Thymus (tissue), 11 donors: ENCODE results near the gene RASD2. TPM values are rescaled to one million over a fixed set of nuclear protein-coding genes. Genes with fewer than 3 reads are reported as not detected.

ENCODE experiments used
- DNase-seq, 9 donors: peaks; one replicate each; pipeline ENCODE4 v3.0.0-alpha.2; 2013; ENCODE audit warnings: low spot score in 9 of 9, low read depth in 6 of 9, missing footprints in 1 of 9
- H3K27ac ChIP-seq, 2 donors: one replicate each; pipeline ENCODE4 v1.5.1; 2013; ENCODE audit warnings: control low read depth in 1 of 2, low read depth in 1 of 2, low read length in 1 of 2, mild to moderate bottlenecking in 1 of 2, moderate library complexity in 1 of 2
- H3K27me3 ChIP-seq, 2 donors: one replicate each; pipeline ENCODE4 v1.5.1; 2013; ENCODE audit warnings: low read length in 1 of 2; ENCODE audit not compliant: control insufficient read depth in 2 of 2, insufficient read depth in 1 of 2
- H3K36me3 ChIP-seq, 2 donors: one replicate each; pipeline ENCODE4 v1.5.1; 2013; ENCODE audit warnings: low read length in 1 of 2, mild to moderate bottlenecking in 1 of 2, moderate library complexity in 1 of 2; ENCODE audit not compliant: control insufficient read depth in 2 of 2, insufficient read depth in 2 of 2
- H3K4me1 ChIP-seq, 2 donors: one replicate each; pipeline ENCODE4 v1.5.1; 2013; ENCODE audit warnings: low read length in 2 of 2; ENCODE audit not compliant: control insufficient read depth in 2 of 2, insufficient read depth in 2 of 2
- H3K4me3 ChIP-seq, 2 donors: one replicate each; pipeline ENCODE4 v1.5.1; 2013; ENCODE audit warnings: low read length in 2 of 2, control low read depth in 1 of 2, mild to moderate bottlenecking in 1 of 2
- H3K9me3 ChIP-seq, 2 donors: one replicate each; pipeline ENCODE4 v1.5.1; 2013; ENCODE audit warnings: low read length in 1 of 2, mild to moderate bottlenecking in 1 of 2; ENCODE audit not compliant: control insufficient read depth in 2 of 2, insufficient read depth in 1 of 2
- WGBS: extraction: QIAGEN DNeasy Blood & Tissue Kit; methylation state at CpG from one replicate; pipeline ENCODE4 v1.1.7; 2013; 5-methylcytosine and 5-hydroxymethylcytosine counted together
- polyA plus RNA-seq: library from polyadenylated mRNA; stranded (reverse); fragments of 200-250 nt; gene quantifications from one replicate; pipeline ENCODE4 v1.2.3, GENCODE V29; 2013
- total RNA-seq: library from RNA; stranded (reverse); fragments of 120-200 nt; gene quantifications from one replicate; pipeline ENCODE4 v1.2.4, GENCODE V29; 2013
- donor health status: healthy.

The RASD2 gene
- total and polyA plus RNA-seq, 2 donors: 0.14 to 1.0 TPM

DNA sequence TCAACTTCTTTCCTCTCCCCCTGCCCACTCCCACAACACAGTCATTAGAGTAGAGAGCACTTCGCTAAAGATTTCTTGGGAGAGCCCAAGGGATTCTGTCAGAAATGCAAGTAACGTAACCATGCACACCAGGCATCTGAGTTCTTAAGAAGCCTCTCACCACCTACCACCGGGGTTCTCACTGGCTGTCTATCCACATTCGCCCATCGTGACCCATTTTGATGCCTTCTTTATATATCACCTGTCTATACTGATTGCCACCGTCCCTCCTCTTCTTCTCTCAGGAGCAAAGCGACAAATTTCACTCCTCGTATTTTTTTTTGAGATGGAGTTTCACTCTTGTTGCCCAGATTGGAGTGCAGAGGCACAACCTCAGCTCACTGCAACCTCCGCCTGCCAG lies 23.9 kb upstream of the RASD2 start:
- H3K36me3 ChIP-seq: no peaks in the 10 kb centered on the region
- DNase-seq: no peak
- peaks cover 0 to 16% of the 10 kb centered on the region in 2 donors for H3K27me3 ChIP-seq
- H3K9me3 ChIP-seq: no peaks in the 10 kb centered on the region
- WGBS: 91% methylated on average over 9 of the region's 9 CpGs
- no peaks in the 10 kb centered on the region for H3K4me1 ChIP-seq
- H3K4me3 ChIP-seq: no peak overlapping the region
- H3K27ac ChIP-seq: no peak overlapping the region

GRCh38 chr22:35517207-35517606 lies 23.4 kb upstream of the RASD2 start:
- 96% methylated on average over 6 of the region's 6 CpGs for WGBS
- no peak overlapping the region for H3K4me3 ChIP-seq
- peaks cover 0 to 18% of the 10 kb centered on the region in 2 donors for H3K27me3 ChIP-seq
- H3K9me3 ChIP-seq: no peaks in the 10 kb centered on the region
- H3K4me1 ChIP-seq: no peaks in the 10 kb centered on the region
- H3K27ac ChIP-seq: no peak overlapping the region
- H3K36me3 ChIP-seq: no peaks in the 10 kb centered on the region
- no peak for DNase-seq

GRCh38 chr22:35517769-35518530 lies 22.7 kb upstream of the RASD2 start:
- Histone ChIP-seq H3K36me3 (no peaks in the 10 kb centered on the region), H3K4me3 (no peak overlapping the region), H3K27me3 (peaks cover 0 to 22% of the 10 kb centered on the region in 2 donors), H3K4me1 (no peaks in the 10 kb centered on the region), H3K9me3 (no peaks in the 10 kb centered on the region), H3K27ac (no peak overlapping the region)
- 93% methylated on average over 8 of the region's 8 CpGs for WGBS
- DNase-seq: no peak

DNA sequence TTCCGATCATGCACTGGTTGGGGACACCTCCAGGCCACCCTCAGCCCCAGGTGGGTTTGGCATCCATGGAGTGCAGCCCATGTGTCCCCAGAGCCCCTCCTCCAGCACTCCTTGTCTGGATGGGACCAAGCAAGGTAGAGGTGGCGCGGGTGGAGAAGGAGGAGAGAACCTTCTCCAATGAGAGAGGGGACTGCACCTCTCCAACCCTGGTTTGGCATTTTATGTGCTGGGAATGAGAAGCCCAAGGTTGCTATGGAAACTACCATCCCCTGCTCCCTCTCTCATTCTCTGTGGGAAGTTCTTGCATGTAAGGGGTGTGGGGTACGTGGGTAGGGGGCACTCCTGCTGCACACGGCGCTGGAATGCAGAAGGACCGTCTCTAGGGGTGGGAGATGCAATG lies 21.8 kb upstream of the RASD2 start:
- no peaks in the 10 kb centered on the region for H3K9me3 ChIP-seq
- peaks cover 0 to 25% of the 10 kb centered on the region in 2 donors for H3K27me3 ChIP-seq
- no peaks in the 10 kb centered on the region for H3K36me3 ChIP-seq
- H3K27ac ChIP-seq: no peak overlapping the region
- 96% methylated on average over 7 of the region's 7 CpGs for WGBS
- H3K4me3 ChIP-seq: no peak overlapping the region
- no peaks in the 10 kb centered on the region for H3K4me1 ChIP-seq
- no peak for DNase-seq

GRCh38 chr22:35519306-35520000 lies 21.2 kb upstream of the RASD2 start:
- Histone ChIP-seq H3K9me3 (no peaks in the 10 kb centered on the region), H3K27me3 (peaks cover 0 to 25% of the 10 kb centered on the region in 2 donors), H3K27ac (no peak overlapping the region), H3K36me3 (no peaks in the 10 kb centered on the region), H3K4me3 (no peak overlapping the region), H3K4me1 (no peaks in the 10 kb centered on the region)
- no peak for DNase-seq
- 97% methylated on average over 9 of the region's 9 CpGs for WGBS

- 47% methylated on average over 16 of the region's 16 CpGs for WGBS
- H3K27me3 ChIP-seq: peaks cover 0 to 25% of the 10 kb centered on the region in 2 donors
- no peaks in the 10 kb centered on the region for H3K4me1 ChIP-seq
- no peak overlapping the region for H3K27ac ChIP-seq
- DNase-seq: no peak
- H3K9me3 ChIP-seq: no peaks in the 10 kb centered on the region
- H3K4me3 ChIP-seq: no peak overlapping the region
- H3K36me3 ChIP-seq: no peaks in the 10 kb centered on the region
Observed at GRCh38 chr22:35521358-35522224, 19.0 kb upstream of the RASD2 start.

GRCh38 chr22:35522225-35523149 lies 18.1 kb upstream of the RASD2 start:
- no peaks in the 10 kb centered on the region for H3K9me3 ChIP-seq
- H3K27me3 ChIP-seq: peaks cover 0 to 25% of the 10 kb centered on the region in 2 donors
- WGBS: 83% methylated on average over 12 of the region's 12 CpGs
- DNase-seq: no peak
- H3K4me3 ChIP-seq: no peak overlapping the region
- H3K4me1 ChIP-seq: no peaks in the 10 kb centered on the region
- no peaks in the 10 kb centered on the region for H3K36me3 ChIP-seq
- H3K27ac ChIP-seq: no peak overlapping the region

- no peak for DNase-seq
- Histone ChIP-seq H3K9me3 (no peaks in the 10 kb centered on the region), H3K27me3 (peaks cover 0 to 22% of the 10 kb centered on the region in 2 donors), H3K4me1 (no peaks in the 10 kb centered on the region), H3K4me3 (no peak overlapping the region), H3K36me3 (no peaks in the 10 kb centered on the region), H3K27ac (no peak overlapping the region)
- 84% methylated on average over 17 of the region's 17 CpGs for WGBS
Observed at GRCh38 chr22:35523167-35523947, 17.3 kb upstream of the RASD2 start.
